ENCODE results near the gene HECTD4.

- TF ChIP-seq CTCF (IDR thresholded peaks at IDR 0.05) (no peak), TCF7L2 (IDR thresholded peaks at IDR 0.05; ENCODE audit: low read depth, low read length) (no peak), SIN3A (IDR thresholded peaks at IDR 0.05; ENCODE audit: borderline replicate concordance, insufficient read depth, low read depth, low read length) (no peak), POLR2AphosphoS5 (IDR thresholded peaks at IDR 0.05; ENCODE audit: low read depth, low read length) (no peak)
These were observed 219.9 kb downstream of the HECTD4 start for GRCh38 chr12:112162241-112162790.

Data from Panc1 (cell line).